Activated T-helper 2 cell treated with anti-CD3 and anti-CD28 coated beads, Interferon-gamma antibody, Interleukin-2, Interleukin-4, amounts not matched to agents 10 μg/mL and 5 μg/mL and 100 μg/mL, durations not matched to agents 14 hours and 24 hours and 36 hours (primary cell): Measurements from ENCODE around the gene FSHB. TPM values are rescaled to one million over a fixed set of nuclear protein-coding genes. Genes with fewer than 3 reads are reported as not detected.
"Not testable (repeated sequence)": the region's sequence is repeated elsewhere in the genome, so short reads cannot be mapped to it uniquely, and the experiment has no call there.

Source experiments
- DNase-seq: peaks from one replicate; pipeline ENCODE4 v3.0.0; 2021; ENCODE audit warnings: low spot score
- H3K27ac Mint-ChIP-seq: one replicate; pipeline ENCODE4 v1.8.0; 2021; ENCODE audit warnings: mixed read lengths
- H3K27me3 Mint-ChIP-seq: one replicate; pipeline ENCODE4 v1.8.0; 2021; ENCODE audit warnings: low read depth, mixed read lengths
- H3K36me3 Mint-ChIP-seq: one replicate; pipeline ENCODE4 v1.8.0; 2021; ENCODE audit warnings: low read depth, mixed read lengths
- H3K4me1 Mint-ChIP-seq: one replicate; pipeline ENCODE4 v1.8.0; 2021; ENCODE audit warnings: low read depth, mixed read lengths
- H3K4me3 Mint-ChIP-seq: one replicate; pipeline ENCODE4 v1.8.0; 2021; ENCODE audit warnings: low read depth, mild to moderate bottlenecking, moderate library complexity, mixed read lengths
- H3K9me3 Mint-ChIP-seq: one replicate; pipeline ENCODE4 v1.8.0; 2021; ENCODE audit warnings: mixed read lengths
- intact Hi-C: fragments of 100-400 bp; cut with micrococcal nuclease; formaldehyde crosslinking; loops from one replicate; pipeline ENCODE4 v1.15.1; 2023
- total RNA-seq: library from RNA; stranded (reverse); gene quantifications from 2 replicates; pipeline ENCODE4 v1.2.3, GENCODE V29; 2022

The FSHB gene
- total RNA-seq, 1 donor from 2014 or later = not detected

- H3K4me1 Mint-ChIP-seq = no peaks in the 10 kb centered on the region
- no peak for DNase-seq
- intact Hi-C loops = no loop called here
- H3K4me3 Mint-ChIP-seq = no peak overlapping the region
- no peaks in the 10 kb centered on the region for H3K36me3 Mint-ChIP-seq
- H3K27me3 Mint-ChIP-seq = no peaks in the 10 kb centered on the region
- no peak overlapping the region for H3K27ac Mint-ChIP-seq
- H3K9me3 Mint-ChIP-seq = no peaks in the 10 kb centered on the region
Observed at GRCh38 chr11:30239025-30239424, 8.2 kb downstream of the FSHB start.

DNA sequence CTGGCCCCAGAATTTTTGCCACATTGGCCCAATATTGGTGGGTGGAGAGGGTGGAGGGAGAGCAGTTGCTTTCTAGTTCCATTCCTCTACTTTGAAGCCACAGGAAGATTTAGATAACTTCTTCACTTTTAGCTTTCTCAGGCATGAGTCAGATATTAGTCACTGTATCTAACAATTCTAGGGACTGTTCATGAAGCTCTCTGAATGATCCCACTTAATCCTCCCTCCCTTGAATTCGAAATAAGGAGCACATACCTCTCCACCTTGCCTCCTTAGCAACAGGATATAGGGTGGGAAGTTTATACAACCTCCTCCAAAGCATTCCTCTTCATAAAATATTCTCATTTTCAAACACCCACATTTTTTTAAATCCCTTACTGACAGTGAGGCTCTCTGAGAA is 13.5 kb downstream of the FSHB start:
- H3K4me3 Mint-ChIP-seq = no peak overlapping the region
- no peaks in the 10 kb centered on the region for H3K4me1 Mint-ChIP-seq
- H3K36me3 Mint-ChIP-seq = no peaks in the 10 kb centered on the region
- intact Hi-C loops = no loop called here
- H3K27me3 Mint-ChIP-seq = no peaks in the 10 kb centered on the region
- no peak overlapping the region for H3K27ac Mint-ChIP-seq
- DNase-seq = no peak
- no peaks in the 10 kb centered on the region for H3K9me3 Mint-ChIP-seq

- Mint-ChIP-seq H3K4me3 (no peak overlapping the region), H3K4me1 (no peaks in the 10 kb centered on the region), H3K9me3 (no peaks in the 10 kb centered on the region), H3K27me3 (no peaks in the 10 kb centered on the region), H3K27ac (no peak overlapping the region), H3K36me3 (no peaks in the 10 kb centered on the region)
- intact Hi-C loops = no loop called here
- no peak for DNase-seq
Observed at GRCh38 chr11:30245621-30246020, 14.8 kb downstream of the FSHB start.

DNA sequence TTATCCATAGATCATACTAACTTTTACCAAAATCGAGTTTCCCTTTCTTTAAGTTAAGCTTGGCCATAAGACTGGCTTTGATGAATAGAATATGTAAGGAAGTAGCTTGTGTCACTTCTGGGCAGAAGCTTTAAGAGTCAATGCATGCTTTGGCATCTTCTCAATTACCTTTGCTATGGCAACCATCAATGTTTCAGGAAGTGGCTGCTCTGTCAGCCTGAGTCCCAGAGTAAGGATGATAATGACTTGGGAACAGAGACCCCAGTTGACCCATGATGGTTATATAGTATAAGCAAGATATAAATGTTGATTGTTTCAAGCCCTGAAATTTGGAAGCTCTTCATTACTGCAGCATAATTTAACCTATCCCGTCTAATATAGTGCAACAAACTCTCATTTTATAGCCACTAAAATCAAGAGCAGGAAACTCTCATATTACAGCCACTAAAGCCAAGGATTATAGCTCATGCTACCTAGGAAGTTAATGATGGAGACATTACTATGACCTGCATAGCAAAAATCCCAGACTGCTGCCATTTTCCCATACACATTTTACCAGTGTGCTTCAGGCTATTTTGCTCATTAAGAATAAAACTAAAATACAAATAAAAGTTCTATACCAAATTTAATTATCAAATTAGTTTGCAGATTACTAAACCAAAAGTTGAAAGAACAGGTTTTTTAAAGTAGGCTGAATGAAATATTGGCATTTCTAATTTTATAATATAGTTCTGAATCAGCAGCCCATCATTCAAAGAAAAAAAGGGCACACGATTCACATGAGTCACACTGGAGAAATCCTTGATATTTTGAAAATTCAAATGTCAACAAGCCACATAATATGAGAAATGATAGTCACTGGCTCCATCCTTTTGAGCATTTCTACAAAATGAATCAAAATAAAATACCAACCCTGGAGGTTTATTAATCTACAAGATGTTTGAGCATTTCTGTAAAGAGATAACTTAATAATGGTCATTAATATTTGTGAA is 23.8 kb downstream of the FSHB start:
- Mint-ChIP-seq H3K27me3 (no peaks in the 10 kb centered on the region), H3K36me3 (no peaks in the 10 kb centered on the region), H3K4me3 (no peak overlapping the region), H3K27ac (no peak overlapping the region), H3K4me1 (no peaks in the 10 kb centered on the region), H3K9me3 (no peaks in the 10 kb centered on the region)
- intact Hi-C loops = no loop called here
- DNase-seq = no peak

DNA sequence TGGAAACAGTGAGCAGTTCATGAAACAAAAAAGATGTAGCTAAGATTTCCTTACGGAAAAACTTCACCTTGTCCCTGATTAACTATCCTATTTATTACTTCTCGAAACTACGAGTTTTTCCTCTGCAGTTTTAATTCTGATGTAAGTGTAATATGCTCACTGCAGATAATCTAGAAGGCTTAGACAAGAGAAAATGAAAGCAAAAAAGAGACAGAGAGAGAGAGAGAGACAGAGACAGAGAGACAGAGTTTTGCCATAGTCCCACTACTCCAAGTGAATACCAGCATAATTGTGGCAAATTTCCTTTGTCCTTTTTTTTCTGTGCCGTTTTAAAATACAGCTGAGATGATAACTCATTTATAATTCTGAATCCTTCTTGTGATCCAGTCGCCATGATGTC is 24.8 kb downstream of the FSHB start:
- no peak overlapping the region for H3K4me3 Mint-ChIP-seq
- H3K27ac Mint-ChIP-seq = no peak overlapping the region
- no peaks in the 10 kb centered on the region for H3K36me3 Mint-ChIP-seq
- no peaks in the 10 kb centered on the region for H3K27me3 Mint-ChIP-seq
- intact Hi-C loops = no loop called here
- DNase-seq = no peak
- H3K4me1 Mint-ChIP-seq = no peaks in the 10 kb centered on the region
- no peaks in the 10 kb centered on the region for H3K9me3 Mint-ChIP-seq

GRCh38 chr11:30257058-30257457 is 26.2 kb downstream of the FSHB start:
- Mint-ChIP-seq H3K9me3 (no peaks in the 10 kb centered on the region), H3K4me1 (no peaks in the 10 kb centered on the region), H3K27me3 (no peaks in the 10 kb centered on the region), H3K4me3 (no peak overlapping the region), H3K36me3 (no peaks in the 10 kb centered on the region), H3K27ac (no peak overlapping the region)
- intact Hi-C loops = no loop called here
- DNase-seq = no peak

DNA sequence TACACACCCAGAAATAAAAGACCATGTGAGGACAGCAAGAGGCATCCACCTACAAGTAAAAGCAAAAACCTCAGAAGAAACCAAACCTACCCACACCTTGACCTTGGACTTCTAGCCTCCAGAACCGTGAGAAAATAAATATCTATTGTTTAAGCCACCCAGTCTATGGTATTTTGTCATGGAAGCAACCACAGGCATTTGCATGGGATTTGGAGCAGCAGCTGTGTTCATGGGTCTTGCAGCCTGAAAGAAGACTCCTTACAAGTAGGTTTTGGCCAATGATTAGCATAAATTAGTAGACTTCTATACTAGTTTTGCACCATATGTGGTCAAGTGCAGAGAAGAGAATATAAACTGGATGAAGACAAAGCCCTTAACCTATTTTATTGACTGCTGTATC is 27.9 kb downstream of the FSHB start:
- intact Hi-C loops = no loop called here
- H3K9me3 Mint-ChIP-seq = no peaks in the 10 kb centered on the region
- H3K4me1 Mint-ChIP-seq = no peaks in the 10 kb centered on the region
- no peaks in the 10 kb centered on the region for H3K36me3 Mint-ChIP-seq
- H3K4me3 Mint-ChIP-seq = no peak overlapping the region
- no peak for DNase-seq
- H3K27me3 Mint-ChIP-seq = no peaks in the 10 kb centered on the region
- H3K27ac Mint-ChIP-seq = no peak overlapping the region

DNA sequence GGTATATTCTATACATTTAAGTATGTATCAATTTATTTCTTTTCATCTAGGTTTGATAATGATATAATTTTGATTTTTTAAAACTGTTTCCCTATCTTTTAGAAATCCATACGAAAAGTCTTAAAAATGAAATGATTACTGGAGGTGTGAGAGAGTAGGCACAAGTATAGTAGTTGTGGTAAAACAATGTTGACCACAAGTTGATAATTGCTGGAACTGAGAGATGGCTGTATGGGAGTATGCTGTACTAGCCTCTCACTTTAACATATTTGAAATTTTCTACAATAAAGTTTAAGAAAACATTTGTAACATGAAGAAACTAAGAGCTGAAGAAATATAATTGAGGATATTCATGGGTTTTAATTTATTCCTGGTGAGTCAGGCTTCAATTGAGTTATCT is 30.0 kb downstream of the FSHB start:
- no peaks in the 10 kb centered on the region for H3K27me3 Mint-ChIP-seq
- no peaks in the 10 kb centered on the region for H3K9me3 Mint-ChIP-seq
- H3K4me1 Mint-ChIP-seq = no peaks in the 10 kb centered on the region
- DNase-seq = no peak
- H3K27ac Mint-ChIP-seq = no peak overlapping the region
- H3K4me3 Mint-ChIP-seq = no peak overlapping the region
- H3K36me3 Mint-ChIP-seq = no peaks in the 10 kb centered on the region
- intact Hi-C loops = no loop called here

DNA sequence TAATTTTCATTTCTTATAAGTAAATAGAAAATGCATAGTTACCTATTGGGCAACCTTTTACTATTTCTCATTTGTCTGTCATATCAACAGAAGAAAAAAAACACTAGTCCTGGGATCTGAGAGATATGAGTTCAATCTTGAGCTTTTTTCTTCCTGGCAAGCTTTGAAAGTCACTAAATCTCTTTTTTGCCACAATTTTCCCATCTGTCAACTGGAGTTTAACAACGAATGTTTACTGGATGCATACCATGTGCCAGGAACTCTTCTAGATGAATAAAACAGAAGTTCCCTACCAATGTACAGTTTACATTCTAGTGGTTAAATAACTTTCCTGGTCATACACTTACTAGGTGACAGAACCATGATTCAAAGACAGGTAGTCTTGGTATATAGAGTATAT is 31.0 kb downstream of the FSHB start:
- Mint-ChIP-seq H3K27me3 (no peaks in the 10 kb centered on the region), H3K36me3 (no peaks in the 10 kb centered on the region), H3K9me3 (no peaks in the 10 kb centered on the region), H3K4me3 (no peak overlapping the region), H3K4me1 (no peaks in the 10 kb centered on the region), H3K27ac (no peak overlapping the region)
- intact Hi-C loops = no loop called here
- no peak for DNase-seq

- DNase-seq, H3K4me3 Mint-ChIP-seq, H3K9me3 Mint-ChIP-seq, H3K27me3 Mint-ChIP-seq, H3K4me1 Mint-ChIP-seq, H3K27ac Mint-ChIP-seq, H3K36me3 Mint-ChIP-seq, intact Hi-C loops: not testable (repeated sequence)
Observed at GRCh38 chr11:30268638-30269037, 37.8 kb downstream of the FSHB start.

- Mint-ChIP-seq H3K27me3 (no peaks in the 10 kb centered on the region), H3K27ac (no peak overlapping the region), H3K36me3 (no peaks in the 10 kb centered on the region), H3K4me3 (no peak overlapping the region), H3K9me3 (no peaks in the 10 kb centered on the region), H3K4me1 (no peaks in the 10 kb centered on the region)
- DNase-seq = no peak
- intact Hi-C loops = no loop called here
Observed at GRCh38 chr11:30270671-30271070, 39.9 kb downstream of the FSHB start.

GRCh38 chr11:30277176-30277575 is 46.4 kb downstream of the FSHB start:
- H3K9me3 Mint-ChIP-seq = no peaks in the 10 kb centered on the region

GRCh38 chr11:30279796-30280195 is 49.0 kb downstream of the FSHB start:
- Mint-ChIP-seq H3K9me3 (no peaks in the 10 kb centered on the region), H3K4me3 (no peak overlapping the region), H3K27ac (no peak overlapping the region), H3K27me3 (peaks cover 7% of the 10 kb centered on the region), H3K36me3 (no peaks in the 10 kb centered on the region), H3K4me1 (peaks cover 13% of the 10 kb centered on the region)
- DNase-seq = no peak
- intact Hi-C loops = no loop called here

More at GRCh38 chr11:30277176-30277575, 46.4 kb downstream of the FSHB start:
- intact Hi-C loops = no loop called here
- Mint-ChIP-seq H3K4me1 (peaks cover 8% of the 10 kb centered on the region), H3K27me3 (no peaks in the 10 kb centered on the region), H3K36me3 (no peaks in the 10 kb centered on the region), H3K4me3 (no peak overlapping the region), H3K27ac (no peak overlapping the region)
- DNase-seq = no peak
